ENCODE results near the gene FN3K.
"Not testable (repeated sequence)": the region's sequence is repeated elsewhere in the genome, so short reads cannot be mapped to it uniquely, and the experiment has no call there.

The FN3K gene

DNA sequence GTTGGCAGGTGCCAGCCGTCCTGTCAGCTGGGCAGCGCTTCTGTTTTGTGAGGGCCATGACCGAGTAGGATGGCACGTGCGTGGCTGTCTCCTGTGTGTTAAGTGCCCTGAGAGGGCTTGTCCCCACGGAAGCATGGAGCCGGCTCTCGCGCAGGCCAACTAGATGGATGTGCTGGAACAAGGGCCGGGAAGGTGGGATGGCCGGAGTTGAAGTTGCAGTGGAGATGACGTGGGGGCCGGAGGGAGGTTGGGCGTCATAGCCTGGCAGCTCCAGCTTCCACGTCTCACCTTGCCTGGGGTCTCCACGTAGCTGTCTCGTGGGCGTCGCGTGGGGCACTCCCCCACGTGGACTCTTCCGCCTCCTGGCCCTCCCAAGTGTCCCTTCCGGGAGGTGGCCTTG lies 44.1 kb downstream of the FN3K start:
- DNase-seq (ENCODE audit: low read depth): no peak
- TF ChIP-seq, protein P1, sequence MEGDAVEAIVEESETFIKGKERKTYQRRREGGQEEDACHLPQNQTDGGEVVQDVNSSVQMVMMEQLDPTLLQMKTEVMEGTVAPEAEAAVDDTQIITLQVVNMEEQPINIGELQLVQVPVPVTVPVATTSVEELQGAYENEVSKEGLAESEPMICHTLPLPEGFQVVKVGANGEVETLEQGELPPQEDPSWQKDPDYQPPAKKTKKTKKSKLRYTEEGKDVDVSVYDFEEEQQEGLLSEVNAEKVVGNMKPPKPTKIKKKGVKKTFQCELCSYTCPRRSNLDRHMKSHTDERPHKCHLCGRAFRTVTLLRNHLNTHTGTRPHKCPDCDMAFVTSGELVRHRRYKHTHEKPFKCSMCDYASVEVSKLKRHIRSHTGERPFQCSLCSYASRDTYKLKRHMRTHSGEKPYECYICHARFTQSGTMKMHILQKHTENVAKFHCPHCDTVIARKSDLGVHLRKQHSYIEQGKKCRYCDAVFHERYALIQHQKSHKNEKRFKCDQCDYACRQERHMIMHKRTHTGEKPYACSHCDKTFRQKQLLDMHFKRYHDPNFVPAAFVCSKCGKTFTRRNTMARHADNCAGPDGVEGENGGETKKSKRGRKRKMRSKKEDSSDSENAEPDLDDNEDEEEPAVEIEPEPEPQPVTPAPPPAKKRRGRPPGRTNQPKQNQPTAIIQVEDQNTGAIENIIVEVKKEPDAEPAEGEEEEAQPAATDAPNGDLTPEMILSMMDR (conservative IDR thresholded peaks at IDR 0.05; ENCODE audit: control insufficient read depth, insufficient read depth, low read depth, low read length): no peak
- no peak overlapping the region for H3K4me3 ChIP-seq (ENCODE audit: control insufficient read depth, low read depth, low read length)

DNA sequence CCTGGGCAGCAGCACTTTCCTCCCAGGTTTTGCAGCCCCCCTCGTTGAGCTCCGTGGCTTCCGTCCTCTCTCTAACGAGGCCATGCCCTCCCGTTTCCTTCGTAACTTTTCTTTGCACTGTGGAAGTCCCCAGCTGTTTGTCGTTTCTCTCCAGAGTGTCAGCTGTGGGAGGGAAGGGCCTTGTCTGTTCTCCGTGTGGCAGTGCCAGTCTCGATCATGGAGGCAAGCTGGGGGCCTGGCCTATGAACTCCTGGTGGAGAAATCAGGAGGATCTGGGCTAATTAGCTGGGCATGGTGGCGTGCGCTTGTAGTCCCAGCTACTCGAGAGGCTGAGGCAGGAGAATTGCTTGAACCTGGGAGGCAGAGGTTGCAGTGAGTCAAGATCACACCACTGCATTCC lies 44.8 kb downstream of the FN3K start:
- no peak overlapping the region for H3K4me3 ChIP-seq (ENCODE audit: control insufficient read depth, low read depth, low read length)
- DNase-seq (ENCODE audit: low read depth): no peak
- TF ChIP-seq, protein P1 (conservative IDR thresholded peaks at IDR 0.05; ENCODE audit: control insufficient read depth, insufficient read depth, low read depth, low read length): no peak

DNA sequence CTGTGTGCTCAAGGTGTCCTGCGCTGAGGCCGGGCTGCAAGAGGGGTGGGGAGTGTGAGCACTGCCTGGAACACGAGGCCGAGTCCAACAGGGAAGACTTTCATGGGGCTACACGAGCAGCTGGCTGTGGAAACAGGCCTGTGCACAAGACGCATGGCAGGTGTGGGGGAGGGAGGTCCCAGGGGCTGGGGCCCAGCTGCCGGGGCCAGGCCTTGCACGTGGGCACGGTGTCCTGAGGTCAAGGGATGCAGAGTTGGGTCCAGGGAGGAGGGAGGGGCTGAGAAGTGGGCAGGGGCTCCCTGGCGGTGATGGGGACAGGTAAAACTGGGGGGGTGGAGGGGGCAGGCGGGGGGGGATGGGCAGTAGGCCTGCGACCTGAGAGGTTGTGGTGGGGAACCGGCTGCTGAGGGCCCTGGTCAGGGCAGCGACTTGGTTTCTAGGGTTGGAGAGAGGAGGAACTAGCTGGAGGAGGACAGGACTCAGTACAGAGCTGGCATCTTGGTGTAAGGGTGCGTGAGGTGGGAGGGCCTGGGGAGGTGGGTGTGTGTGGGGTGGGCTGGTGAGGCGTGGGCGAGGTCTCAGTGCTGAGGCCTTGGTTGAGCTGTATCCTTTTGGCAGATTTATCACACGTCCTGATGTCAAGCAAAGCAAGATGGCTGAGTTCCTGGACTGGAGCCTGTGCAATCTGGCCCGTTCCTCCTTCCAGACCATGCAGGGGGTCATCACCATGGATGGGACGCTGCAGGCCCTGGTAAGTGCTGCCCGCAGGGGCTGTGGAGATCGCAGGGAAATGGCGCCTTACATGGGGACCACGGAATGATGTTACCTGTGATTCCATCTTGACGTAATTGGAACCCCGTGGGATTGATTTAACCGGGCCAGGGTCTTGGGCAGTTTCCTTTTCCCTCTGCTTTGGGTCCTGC lies 45.8 kb downstream of the FN3K start:
- H3K4me3 ChIP-seq (ENCODE audit: control insufficient read depth, low read depth, low read length): no peak overlapping the region
- TF ChIP-seq, protein P1 (conservative IDR thresholded peaks at IDR 0.05; ENCODE audit: control insufficient read depth, insufficient read depth, low read depth, low read length): no peak
- DNase-seq (ENCODE audit: low read depth): no peak

DNA sequence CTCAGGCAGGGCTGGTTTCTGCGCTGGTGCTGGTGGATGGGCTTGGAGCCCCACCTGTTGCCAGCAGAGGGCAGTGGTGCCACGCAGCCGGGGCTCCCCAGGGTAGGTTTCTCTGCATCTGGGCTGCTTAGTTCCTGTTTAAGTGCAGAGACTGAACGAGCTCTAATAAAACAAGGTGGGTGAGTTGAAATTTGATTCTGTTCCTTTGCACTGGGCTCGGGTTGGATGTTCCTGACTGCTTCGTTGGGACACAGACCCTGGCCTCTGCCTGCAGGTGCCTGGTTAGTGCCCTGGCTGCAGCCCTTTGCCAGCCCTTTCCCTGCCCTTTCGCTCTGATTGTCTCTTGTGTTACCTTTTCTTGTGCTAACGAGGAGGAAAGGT lies 46.5 kb downstream of the FN3K start:
- DNase-seq (ENCODE audit: low read depth): peak; percentile 71
- TF ChIP-seq, protein P1 (conservative IDR thresholded peaks at IDR 0.05; ENCODE audit: control insufficient read depth, insufficient read depth, low read depth, low read length): peak; percentile 98
- no peak overlapping the region for H3K4me3 ChIP-seq (ENCODE audit: control insufficient read depth, low read depth, low read length)

GRCh38 chr17:82782657-82783207 lies 47.3 kb downstream of the FN3K start:
- TF ChIP-seq, protein P1 (conservative IDR thresholded peaks at IDR 0.05; ENCODE audit: control insufficient read depth, insufficient read depth, low read depth, low read length): no peak
- no peak for DNase-seq (ENCODE audit: low read depth)
- no peak overlapping the region for H3K4me3 ChIP-seq (ENCODE audit: control insufficient read depth, low read depth, low read length)

- no peak overlapping the region for H3K4me3 ChIP-seq (ENCODE audit: control insufficient read depth, low read depth, low read length)
- DNase-seq (ENCODE audit: low read depth): no peak
- TF ChIP-seq, protein P1 (conservative IDR thresholded peaks at IDR 0.05; ENCODE audit: control insufficient read depth, insufficient read depth, low read depth, low read length): no peak
These were observed 48.1 kb downstream of the FN3K start for GRCh38 chr17:82783498-82783897.

- not testable (repeated sequence) for H3K4me3 ChIP-seq (ENCODE audit: control insufficient read depth, low read depth, low read length); DNase-seq (ENCODE audit: low read depth)
These were observed 50.2 kb downstream of the FN3K start for GRCh38 chr17:82785581-82785980.
